HT1080 (cell line): ENCODE data around the gene GH1. TPM values are rescaled to one million over a fixed set of nuclear protein-coding genes. Genes with fewer than 3 reads are reported as not detected.
"Not testable (repeated sequence)": the region's sequence is repeated elsewhere in the genome, so short reads cannot be mapped to it uniquely, and the experiment has no call there.

Experiments
- DNase-seq: peaks from one replicate; pipeline ENCODE4 v3.0.0-alpha.2; 2015; ENCODE audit warnings: low read depth
- total RNA-seq: library from RNA; depleted of rRNA; stranded (reverse); fragments of >200 nt; shearing (Covaris generic); gene quantifications from 2 replicates; pipeline ENCODE4 v1.2.3, GENCODE V29; 2014

GH1 gene
- total RNA-seq, 1 experiment from 2014 or later: not detected

DNA sequence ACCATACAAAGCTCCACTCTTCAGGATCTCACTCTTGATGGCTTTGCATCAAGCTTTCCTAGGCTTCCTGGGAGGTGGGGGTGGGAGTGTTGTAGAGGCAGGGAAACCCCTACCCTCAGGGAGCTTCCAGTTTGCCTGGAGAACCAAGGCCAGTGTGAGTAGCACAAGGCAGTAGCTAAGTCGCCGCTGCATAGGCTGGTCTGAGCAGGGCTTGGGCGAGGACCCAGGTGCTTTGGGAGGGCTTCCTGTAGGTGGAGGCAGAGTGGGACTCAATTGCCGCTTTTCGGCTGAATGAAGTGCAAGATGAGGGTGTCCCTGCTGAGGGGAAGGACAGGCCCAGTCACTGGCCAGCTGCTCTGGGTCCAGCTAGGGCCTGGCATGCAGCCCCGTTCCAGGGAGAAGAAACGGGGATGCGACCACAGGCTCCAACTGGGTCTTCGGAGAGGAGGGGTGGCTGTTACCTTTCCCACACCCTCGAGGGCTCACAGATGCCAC is 9.6 kb upstream of the GH1 start:
- no peak for DNase-seq

DNA sequence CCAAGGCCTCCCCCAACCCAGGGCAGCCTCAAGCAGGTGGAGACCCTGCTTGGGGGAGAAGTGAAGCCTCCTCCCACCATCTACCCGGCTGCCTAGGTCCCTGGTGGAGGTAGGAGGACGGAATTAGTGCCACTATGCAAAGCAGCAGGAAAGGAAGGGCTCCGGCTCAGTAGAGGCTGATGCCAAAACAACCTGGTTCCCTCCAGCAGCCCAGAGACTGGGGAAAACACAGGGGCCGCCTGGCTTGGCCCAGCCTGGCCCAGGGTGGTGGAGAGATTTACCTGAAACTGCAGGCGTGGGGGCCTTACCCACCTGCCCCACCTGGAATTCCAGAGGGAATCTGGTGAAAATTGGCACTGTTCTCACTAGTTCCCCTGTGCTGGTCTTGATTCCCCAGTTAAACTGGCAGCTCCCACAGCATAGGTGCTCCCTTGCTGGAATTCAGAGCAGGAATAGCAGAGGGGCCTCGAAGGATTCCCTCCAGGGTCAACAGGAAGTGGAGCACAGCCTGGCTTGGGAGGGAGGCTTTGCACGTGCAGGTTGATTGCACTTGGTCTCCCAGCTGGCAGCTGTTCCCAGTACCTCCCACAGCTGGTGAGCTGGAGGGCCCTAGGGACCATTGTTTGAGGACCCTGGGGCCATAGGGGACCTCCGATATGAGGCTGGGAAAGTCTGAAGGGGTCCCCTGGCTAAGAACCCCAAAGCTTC is 9.0 kb upstream of the GH1 start:
- DNase-seq: no peak

DNA sequence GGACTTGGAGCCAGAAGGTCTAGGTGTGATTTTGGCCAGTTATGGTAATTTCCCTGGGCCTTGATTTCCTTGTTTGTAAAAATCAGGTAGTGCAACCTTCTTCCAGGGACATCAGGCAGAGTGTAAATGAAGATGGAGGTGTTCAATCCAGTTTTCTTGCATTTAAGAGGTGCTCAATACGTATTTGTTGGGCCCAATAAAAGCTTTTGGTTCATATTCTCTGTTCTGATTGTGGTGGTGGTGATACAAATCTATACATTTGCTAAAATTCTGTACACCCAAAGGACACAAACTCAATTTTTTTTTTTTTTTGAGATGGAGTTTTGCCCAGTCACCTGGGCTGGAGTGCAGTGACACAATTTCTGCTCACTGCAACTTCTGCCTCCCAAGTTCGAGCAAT is 7.5 kb upstream of the GH1 start:
- DNase-seq: no peak

DNA sequence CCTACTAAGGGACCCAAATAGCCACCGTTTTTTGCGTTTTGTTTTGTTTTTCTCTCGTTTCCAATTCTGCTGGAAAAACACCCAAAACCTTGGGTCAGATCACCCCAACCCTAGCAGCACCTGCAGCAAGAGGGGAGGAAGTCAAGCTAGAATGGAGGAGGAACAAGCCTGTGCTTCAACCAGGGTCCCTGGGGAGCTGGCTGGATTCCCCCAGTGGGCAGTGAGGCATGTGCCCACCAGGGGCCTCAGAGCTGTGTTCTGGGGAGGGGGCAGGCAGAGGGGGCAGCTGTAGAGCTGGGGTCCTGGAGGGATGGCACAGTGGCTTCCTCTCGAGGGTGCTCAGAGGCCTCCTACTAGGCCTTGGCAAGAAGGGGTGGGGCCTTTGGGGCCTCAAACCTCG is 7.0 kb upstream of the GH1 start:
- DNase-seq: no peak

DNA sequence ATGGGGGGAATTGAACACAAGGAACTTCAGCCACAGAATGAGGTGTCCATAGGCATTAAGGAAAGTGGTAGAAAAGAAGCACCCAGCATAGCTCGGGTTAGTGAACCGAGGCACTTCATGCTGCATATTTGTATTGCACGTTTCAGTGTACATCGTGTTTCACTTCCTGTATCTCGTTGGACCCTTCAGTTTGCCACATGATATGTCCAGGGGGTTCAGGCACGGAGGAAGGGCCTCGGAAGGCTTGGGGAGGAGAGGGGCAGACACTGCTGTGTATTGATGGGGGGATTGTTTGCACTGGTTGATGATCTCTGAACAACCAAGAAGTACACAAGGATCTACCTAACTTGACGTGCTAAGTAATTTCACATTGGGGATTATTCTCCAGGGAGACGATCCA is 3.8 kb upstream of the GH1 start:
- DNase-seq: not testable (repeated sequence)

DNA sequence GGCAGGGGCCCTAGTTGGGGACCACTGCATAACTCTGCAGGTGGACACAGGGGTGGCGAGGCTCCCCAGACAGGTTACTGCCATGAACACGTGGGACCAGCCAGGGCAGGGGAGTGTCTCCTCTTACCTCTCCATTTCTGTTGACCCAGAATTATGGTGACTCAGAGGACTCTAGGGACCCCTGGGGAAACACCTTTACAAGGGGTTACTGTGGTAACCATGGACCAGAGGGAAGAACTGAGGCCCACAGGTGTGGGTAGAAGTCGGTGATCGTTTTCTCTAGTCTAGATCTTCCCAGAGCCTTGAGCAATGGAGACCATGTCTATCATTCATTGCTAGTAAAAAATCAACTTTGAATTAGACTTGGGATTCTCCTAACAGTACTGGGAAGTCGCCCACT is 2.1 kb upstream of the GH1 start:
- not testable (repeated sequence) for DNase-seq

DNA sequence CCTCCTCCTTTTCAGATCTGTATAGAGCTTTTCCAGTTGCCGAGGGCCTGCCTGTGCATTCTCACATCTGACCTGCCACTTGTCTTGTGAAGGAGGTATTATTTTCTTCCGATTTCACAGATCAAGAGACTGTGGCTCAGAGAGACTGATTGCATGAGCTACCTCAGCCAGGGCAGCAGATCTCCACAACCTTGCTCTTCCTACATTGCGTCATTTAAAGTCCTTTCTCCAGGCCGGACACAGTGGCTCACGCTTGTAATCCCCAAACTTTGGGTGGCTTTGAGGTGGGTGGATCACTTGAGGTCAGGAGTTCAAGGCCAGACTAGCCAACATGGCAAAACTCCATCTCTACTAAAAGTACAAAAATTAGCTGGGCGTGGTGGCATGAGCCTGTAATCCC is 1.4 kb upstream of the GH1 start:
- DNase-seq: not testable (repeated sequence)

DNA sequence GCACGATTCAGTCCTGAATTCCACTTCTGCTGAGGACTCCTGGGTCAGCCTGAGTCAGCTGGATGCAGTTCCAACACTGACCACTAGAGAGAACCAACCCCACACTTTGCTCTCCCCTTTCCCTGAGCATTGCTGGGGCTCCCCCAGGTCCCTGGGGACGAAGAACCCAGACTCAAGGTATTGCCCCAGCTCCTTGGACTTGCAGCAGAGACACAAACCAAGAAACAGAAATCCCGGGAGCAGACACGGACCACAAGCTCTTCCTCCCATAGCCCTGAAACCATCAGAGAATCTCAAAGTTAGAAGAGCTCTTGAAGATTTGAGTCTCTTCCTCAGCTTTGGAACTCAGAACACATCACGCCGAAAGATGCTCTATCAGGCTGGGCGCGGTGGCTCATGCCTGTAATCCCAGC is 678 bp upstream of the GH1 start:
- DNase-seq: peak; percentile 51

DNA sequence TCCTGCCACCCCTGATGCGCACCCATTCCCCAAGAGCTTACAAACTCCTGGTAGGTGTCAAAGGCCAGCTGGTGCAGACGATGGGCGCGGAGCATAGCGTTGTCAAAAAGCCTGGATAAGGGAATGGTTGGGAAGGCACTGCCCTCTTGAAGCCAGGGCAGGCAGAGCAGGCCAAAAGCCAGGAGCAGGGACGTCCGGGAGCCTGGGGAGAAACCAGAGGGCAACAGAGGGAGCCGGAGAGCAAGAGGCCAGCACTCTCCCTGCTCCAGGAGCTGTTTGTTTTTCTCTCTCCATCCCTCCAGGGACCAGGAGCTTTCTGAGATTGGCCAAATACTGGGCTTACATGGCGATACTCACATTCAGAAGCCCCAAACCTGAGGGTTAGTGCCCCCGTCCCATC is 334 bp downstream of the GH1 start:
- peak; percentile 23 for DNase-seq

DNA sequence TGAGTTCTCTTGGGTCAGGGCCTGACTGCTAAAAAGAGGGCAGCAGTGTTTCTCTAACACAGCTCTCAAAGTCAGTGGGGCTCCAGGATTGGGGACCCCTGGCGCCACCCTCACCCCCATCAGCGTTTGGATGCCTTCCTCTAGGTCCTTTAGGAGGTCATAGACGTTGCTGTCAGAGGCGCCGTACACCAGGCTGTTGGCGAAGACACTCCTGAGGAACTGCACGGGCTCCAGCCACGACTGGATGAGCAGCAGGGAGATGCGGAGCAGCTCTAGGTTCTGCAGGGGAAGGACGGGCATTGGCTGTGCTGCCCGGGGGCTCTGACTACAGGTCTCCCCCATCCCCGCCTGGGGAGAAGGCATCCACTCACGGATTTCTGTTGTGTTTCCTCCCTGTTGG is 993 bp downstream of the GH1 start:
- no peak for DNase-seq

DNA sequence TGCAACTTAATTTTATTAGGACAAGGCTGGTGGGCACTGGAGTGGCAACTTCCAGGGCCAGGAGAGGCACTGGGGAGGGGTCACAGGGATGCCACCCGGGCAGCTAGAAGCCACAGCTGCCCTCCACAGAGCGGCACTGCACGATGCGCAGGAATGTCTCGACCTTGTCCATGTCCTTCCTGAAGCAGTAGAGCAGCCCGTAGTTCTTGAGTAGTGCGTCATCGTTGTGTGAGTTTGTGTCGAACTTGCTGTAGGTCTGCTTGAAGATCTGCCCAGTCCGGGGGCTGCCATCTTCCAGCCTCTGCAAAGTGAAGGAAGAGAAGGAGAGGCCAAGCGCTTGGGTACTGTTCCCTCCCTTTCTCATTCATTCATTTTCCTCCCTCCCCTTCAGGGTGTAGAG is 1.4 kb downstream of the GH1 start:
- not testable (repeated sequence) for DNase-seq

DNA sequence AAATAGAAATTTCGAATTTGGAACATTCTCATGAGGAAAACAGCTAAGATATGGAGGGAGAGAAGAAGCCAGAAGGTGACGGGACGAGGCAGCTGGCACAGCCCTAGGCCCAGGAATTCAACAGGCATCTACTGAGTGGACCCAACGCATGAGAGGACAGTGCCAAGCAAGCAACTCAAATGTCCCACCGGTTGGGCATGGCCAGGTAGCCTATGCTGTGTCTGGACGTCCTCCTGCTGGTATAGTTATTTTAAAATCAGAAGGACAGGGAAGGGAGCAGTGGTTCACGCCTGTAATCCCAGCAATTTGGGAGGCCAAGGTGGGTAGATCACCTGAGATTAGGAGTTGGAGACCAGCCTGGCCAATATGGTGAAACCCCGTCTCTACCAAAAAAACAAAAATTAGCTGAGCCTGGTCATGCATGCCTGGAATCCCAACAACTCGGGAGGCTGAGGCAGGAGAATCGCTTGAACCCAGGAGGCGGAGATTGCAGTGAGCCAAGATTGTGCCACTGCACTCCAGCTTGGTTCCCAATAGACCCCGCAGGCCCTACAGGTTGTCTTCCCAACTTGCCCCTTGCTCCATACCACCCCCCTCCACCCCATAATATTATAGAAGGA is 2.0 kb downstream of the GH1 start:
- DNase-seq: no peak

DNA sequence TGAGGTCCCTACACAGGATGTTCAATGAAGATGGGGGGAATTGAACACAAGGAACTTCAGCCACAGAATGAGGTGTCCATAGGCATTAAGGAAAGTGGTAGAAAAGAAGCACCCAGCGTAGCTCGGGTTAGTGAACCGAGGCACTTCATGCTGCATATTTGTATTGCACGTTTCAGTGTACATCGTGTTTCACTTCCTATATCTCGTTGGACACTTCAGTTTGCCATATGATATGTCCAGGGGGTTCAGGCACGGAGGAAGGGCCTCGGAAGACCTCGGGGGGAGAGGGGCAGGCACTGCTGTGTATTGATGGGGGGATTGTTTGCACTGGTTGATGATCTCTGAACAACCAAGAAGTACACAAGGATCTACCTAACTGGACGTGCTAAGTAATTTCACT is 2.9 kb downstream of the GH1 start:
- DNase-seq: not testable (repeated sequence)

DNA sequence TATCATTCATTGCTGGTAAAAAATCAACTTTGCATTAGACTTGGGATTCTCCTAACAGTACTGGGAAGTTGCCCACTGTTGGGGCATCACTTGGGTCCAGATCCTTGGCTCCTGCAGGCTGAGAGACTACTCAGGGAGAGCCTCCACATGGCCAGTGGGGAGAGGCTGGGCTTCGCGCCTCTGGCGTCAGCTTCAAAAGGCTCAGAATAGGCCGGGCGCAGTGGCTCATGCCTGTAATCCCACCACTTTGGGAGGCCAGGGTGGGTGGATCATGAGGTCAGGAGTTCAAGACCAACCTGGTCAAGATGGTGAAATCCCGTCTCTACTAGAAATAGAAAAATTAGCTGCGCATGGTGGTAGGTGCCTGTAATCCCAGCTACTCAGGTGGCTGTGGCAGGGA is 4.2 kb downstream of the GH1 start:
- DNase-seq: no peak

DNA sequence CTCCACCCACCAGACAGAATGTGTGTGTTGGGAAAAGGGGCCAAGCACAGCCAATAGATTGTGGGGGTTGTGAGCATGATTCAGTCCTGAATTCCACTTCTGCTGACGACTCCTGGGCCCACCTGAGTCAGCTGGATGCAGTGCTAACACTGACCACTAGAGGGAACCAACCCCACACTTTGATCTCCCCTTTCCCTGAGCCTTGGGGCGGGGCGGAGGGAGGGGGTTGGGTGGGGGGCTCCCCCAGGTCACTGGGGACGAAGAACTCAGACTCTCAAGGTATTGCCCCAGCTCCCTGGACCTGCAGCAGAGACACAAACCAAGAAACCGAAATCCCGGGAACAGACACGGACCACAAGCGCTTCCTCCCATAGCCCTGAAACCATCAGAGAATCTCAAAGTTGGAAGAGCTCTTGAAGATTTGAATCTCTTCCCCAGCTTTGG is 7.0 kb downstream of the GH1 start:
- peak; percentile 40 for DNase-seq

DNA sequence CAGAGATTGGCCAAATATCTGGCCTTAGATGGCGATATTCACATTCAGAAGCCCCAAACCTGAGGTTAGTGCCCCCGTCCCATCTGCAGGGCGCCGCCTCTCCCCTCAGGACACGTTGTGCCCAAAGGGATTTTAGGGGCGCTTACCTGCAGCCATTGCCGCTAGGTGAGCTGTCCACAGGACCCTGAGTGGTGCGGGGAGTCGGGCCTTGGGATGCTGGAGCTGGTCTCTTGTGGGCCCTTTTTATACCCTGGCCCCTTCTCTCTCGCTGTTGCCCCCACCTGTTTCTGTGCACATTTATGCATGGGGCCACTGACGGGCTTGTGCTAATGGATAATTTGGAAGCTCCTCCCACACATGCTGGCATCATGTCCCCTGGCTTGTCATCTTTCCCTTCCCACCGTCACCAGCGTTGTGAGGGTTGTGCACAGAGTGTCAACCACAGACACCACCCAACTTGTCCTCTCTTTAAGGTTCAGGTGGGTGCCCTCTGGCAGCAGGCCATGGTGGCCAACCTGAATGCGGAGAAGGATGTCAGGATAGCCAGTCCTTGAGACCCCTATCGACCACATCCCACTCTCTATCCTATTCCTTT is 7.5 kb downstream of the GH1 start, which contains the start of gene CSHL1:
Gene CSHL1, minus strand, starts transcription at position 218 of the 595 bp plus-strand sequence. Its CDS starts 62 bp downstream, at position 156.
- no peak for DNase-seq

DNA sequence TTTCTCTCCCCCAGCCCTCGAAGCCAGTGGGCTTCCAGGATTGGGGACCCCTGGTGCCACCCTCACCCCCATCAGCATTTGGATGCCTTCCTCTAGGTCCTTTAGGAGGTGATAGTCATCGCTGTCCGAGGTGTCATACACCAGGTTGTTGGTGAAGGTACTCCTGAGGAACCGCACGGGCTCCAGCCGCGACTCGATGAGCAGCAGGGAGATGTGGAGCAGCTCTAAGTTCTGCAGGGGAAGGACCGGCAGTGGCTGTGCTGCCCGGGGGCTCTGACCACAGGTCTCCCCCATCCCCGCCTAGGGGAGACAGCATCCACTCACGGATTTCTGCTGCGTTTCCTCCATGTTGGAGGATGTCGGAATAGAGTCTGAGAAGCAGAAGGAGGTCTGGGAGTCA is 8.5 kb downstream of the GH1 start:
- DNase-seq: no peak

DNA sequence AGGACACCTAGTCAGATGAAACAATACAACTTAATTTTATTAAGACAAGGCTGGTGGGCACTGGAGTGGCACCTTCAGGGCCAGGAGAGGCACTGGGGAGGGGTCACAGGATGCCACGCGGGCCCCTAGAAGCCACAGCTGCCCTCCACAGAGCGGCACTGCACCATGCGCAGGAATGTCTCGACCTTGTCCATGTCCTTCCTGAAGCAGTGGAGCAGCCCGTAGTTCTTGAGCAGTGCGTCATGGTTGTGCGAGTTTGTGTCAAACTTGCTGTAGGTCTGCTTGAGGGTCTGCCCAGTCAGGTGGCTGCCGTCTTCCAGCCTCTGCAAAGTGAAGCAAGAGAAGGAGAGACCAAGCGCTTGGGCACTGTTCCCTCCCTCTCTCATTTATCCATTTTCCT is 9.1 kb downstream of the GH1 start:
- not testable (repeated sequence) for DNase-seq

DNA sequence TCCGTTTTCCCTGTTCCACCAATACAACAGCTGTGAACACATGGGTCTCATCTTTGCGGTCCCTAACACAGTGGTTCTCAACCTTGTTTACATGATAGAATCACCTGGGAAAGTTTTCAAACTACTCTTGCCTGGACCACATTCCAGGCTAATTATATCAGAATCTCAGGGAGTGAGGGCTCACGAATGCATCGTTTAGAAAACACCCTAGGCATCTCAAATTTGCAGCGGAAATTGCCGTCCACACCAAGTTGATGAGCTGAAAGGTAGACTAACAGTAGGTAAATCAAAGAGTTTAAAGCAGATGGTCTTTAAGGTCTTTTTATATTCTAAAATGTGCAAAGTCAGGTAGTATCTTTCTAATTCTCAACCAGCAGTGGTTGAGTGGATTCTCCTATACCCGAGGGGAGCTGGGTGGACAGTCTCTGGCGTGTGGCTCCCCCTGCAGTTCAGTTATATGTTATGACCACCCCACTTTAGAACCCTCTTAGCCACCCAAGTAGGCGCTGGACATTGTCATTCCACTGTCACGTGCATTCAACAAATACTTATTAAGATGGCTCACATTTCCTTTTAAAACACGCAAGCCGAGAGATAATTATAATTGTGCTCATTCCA is 11.4 kb downstream of the GH1 start:
- not testable (repeated sequence) for DNase-seq

DNA sequence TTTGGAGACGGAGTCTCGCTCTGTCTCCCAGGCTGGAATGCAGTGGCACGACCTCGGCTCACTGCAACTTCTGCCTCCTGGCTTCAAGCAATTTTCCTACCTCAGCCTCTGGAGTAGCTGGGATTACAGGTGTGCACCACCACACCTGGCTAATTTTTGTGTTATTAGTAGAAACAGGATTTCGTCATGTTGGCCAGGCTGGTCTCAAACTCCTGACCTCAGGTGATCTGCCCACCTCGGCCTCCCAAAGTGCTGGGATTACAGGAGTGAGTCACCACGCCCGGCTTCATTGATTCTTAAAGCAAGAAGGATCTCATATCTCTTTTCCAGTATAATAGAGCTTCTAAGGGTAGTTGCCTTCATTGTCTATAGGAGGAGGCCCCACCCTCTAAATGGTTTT is 13.8 kb downstream of the GH1 start:
- not testable (repeated sequence) for DNase-seq

DNA sequence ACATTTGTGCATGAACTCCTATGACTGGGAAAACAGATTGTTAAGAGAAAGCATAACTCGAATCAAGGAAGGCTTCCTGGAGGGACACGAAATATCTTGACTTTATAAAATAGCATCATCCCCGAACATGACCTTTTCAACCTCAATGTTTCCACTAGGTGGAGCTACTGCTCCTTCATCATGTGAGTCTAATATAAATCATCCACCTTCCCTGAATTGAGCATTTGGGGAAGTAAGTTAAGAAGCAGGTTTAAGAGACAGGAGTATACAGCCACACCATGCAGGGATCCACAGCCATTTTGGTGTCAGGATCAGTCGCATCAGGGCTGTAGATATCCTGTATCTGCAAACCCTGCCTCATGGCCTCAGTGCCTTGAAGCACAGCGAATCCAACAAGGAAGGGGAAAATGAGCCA is 14.8 kb downstream of the GH1 start:
- not testable (repeated sequence) for DNase-seq

DNA sequence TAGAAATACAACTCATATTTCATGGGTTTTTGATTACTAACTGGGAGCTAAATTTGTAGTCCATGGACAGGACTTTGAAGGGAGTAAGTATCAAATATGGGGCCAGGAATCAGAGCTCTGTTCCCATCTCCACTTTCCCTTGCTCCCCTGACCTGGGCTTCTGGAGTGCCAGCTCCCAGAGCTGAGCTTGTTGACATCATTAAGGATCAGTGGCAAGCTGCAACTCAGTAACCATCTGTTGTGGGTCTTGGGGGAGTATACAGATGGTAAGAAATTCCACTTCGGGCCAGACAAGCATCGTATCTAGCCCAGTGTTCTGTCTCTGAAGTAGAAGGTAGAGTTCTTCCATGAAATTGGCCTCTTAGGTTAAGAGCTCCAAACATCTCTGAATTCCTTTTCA is 16.7 kb downstream of the GH1 start:
- DNase-seq: not testable (repeated sequence)
